Endothelial cell of umbilical vein (primary cell): ENCODE measurements around the gene HOXA3. TPM values are rescaled to one million over a fixed set of nuclear protein-coding genes. Genes with fewer than 3 reads are reported as not detected.

Source experiments
- BruUV-seq: library from RNA; stranded (reverse); fragments of 400-500 nt; replicated peaks from 2 replicates; lab custom pipeline; 2021; lab: Mats Ljungman, UMichigan
- CTCF ChIA-PET: fragments of 300-600, 350-600 bp; sonication (Branson Sonifier 250); formaldehyde crosslinking; loops from one replicate; lab custom pipeline; 2021; ENCODE audit warnings: antibody characterized with exemption, inconsistent platforms; lab: Charles Lee
- POLR2A ChIA-PET: fragments of 300-600, 350-600 bp; sonication (Branson Sonifier 250); formaldehyde crosslinking; loops from one replicate; lab custom pipeline; 2021; ENCODE audit warnings: antibody characterized with exemption, inconsistent platforms; lab: Charles Lee
- DNase-seq: peaks from one replicate; pipeline ENCODE4 v3.0.0-alpha.2; 2011; ENCODE audit warnings: low read depth, low spot score
- FAIRE-seq: peaks from 2 replicates; lab custom pipeline; 2011; peaks lifted over from hg19 to GRCh38; lab: Jason Lieb, UNC
- H2AFZ ChIP-seq: 2 replicates; pipeline ENCODE4 v1.6.0; 2012; ENCODE audit warnings: low read depth, low read length, control low read depth, inconsistent platforms
- H3K27ac ChIP-seq: 2 replicates; pipeline ENCODE4 v1.5.1; 2011; ENCODE audit warnings: low read depth, mild to moderate bottlenecking, control low read depth, low read length, moderate library complexity; ENCODE audit not compliant: insufficient read depth
- H3K27me3 ChIP-seq, 2 experiments: 2 replicates each; pipeline versions ENCODE4 v1.6.0 to v1.6.1; 2011; ENCODE audit warnings: low read length in 2 of 2, mixed read lengths in 1 of 2; ENCODE audit not compliant: control insufficient read depth in 2 of 2, insufficient read depth in 2 of 2
- H3K36me3 ChIP-seq, 2 experiments: 2 replicates in 1 of 2; 3 replicates in 1 of 2; pipeline ENCODE4 v1.5.1; 2011; ENCODE audit warnings: low read length in 2 of 2, mild to moderate bottlenecking in 1 of 2, moderate library complexity in 1 of 2; ENCODE audit not compliant: control insufficient read depth in 2 of 2, insufficient read depth in 2 of 2; ENCODE audit errors: extremely low read depth in 1 of 2
- H3K4me1 ChIP-seq: 3 replicates; pipeline ENCODE4 v1.5.1; 2011; ENCODE audit warnings: mild to moderate bottlenecking, low read length; ENCODE audit not compliant: control insufficient read depth, insufficient read depth; ENCODE audit errors: extremely low read depth
- H3K4me2 ChIP-seq: 2 replicates; pipeline ENCODE4 v1.6.1; 2011; ENCODE audit warnings: low read length, control low read depth, mixed read lengths; ENCODE audit not compliant: insufficient read depth
- H3K4me3 ChIP-seq, 3 experiments: fragments of 200-600 bp in 1 of 3; sonication (generic), shearing (Covaris generic) in 1 of 3; replicated peaks in 1 of 3; 2 replicates each; pipeline ENCODE4 v1.5.1; 2011 to 2016; ENCODE audit warnings: control low read depth in 3 of 3, low read length in 3 of 3, mild to moderate bottlenecking in 2 of 3, inconsistent platforms in 1 of 3, low read depth in 1 of 3, moderate library complexity in 1 of 3; ENCODE audit not compliant: insufficient read depth in 1 of 3
- H3K79me2 ChIP-seq: 2 replicates; pipeline ENCODE4 v1.6.0; 2012; ENCODE audit warnings: low read length, inconsistent platforms; ENCODE audit not compliant: control insufficient read depth, insufficient read depth
- H3K9ac ChIP-seq: replicated peaks from 2 replicates; pipeline ENCODE3; 2011; ENCODE audit warnings: low read length, control low read depth; ENCODE audit not compliant: insufficient read depth; ENCODE audit errors: extremely low read depth
- H3K9me1 ChIP-seq: replicated peaks from 3 replicates; pipeline ENCODE4 v1.6.0; 2011; ENCODE audit warnings: mild to moderate bottlenecking, low read length; ENCODE audit not compliant: control insufficient read depth, insufficient read depth; ENCODE audit errors: extremely low read depth
- H3K9me3 ChIP-seq: replicated peaks from 2 replicates; pipeline ENCODE4 v1.5.1; 2012; ENCODE audit warnings: low read length, inconsistent platforms; ENCODE audit not compliant: control insufficient read depth, insufficient read depth
- H4K20me1 ChIP-seq: replicated peaks from 2 replicates; pipeline ENCODE3; 2011; ENCODE audit warnings: mild to moderate bottlenecking, low read length; ENCODE audit not compliant: control insufficient read depth, insufficient read depth; ENCODE audit errors: extremely low read depth
- EZH2 ChIP-seq: IDR thresholded peaks from 2 replicates; pipeline ENCODE4 v1.6.1; 2012; ENCODE audit warnings: borderline replicate concordance, low read depth, mild to moderate bottlenecking, moderate library complexity, low read length, inconsistent platforms; ENCODE audit not compliant: severe bottlenecking
- FOS ChIP-seq: IDR thresholded peaks from 2 replicates; pipeline ENCODE4 v1.6.1; 2011; ENCODE audit warnings: mild to moderate bottlenecking, low read length, moderate library complexity, borderline replicate concordance; ENCODE audit not compliant: insufficient read depth
- GATA2 ChIP-seq: IDR thresholded peaks from 2 replicates; pipeline ENCODE4 v1.7.0; 2011; ENCODE audit warnings: low read depth, mild to moderate bottlenecking, moderate library complexity, mixed read lengths, low read length; ENCODE audit not compliant: insufficient read length, insufficient read depth
- JUN ChIP-seq: IDR thresholded peaks from 2 replicates; pipeline ENCODE4 v1.6.1; 2011; ENCODE audit warnings: borderline replicate concordance, low read depth; ENCODE audit not compliant: insufficient read length, insufficient read depth
- MYC ChIP-seq: IDR thresholded peaks from one replicate; pipeline ENCODE4 v1.6.1; 2011; ENCODE audit warnings: mild to moderate bottlenecking, low read depth, low read length
- POLR2A ChIP-seq: IDR thresholded peaks from 2 replicates; pipeline ENCODE4 v1.6.1; 2012; ENCODE audit warnings: low read depth, mild to moderate bottlenecking, control low read depth, low read length
- POLR2AphosphoS5 ChIP-seq: IDR thresholded peaks from 2 replicates; pipeline ENCODE4 v1.6.1; 2012; ENCODE audit warnings: low read depth, mild to moderate bottlenecking, control low read depth, low read length, moderate library complexity; ENCODE audit not compliant: insufficient read depth
- dilution Hi-C: fragments of 300-500 bp; cut with MboI; formaldehyde crosslinking; loops from one replicate; pipeline ENCODE4 v1.15.0; 2019; ENCODE audit warnings: low sequenced_read_pairs; ENCODE audit not compliant: extremely low pct_ligation_motif_present
- intact Hi-C: fragments of 100-400 bp; cut with micrococcal nuclease; formaldehyde crosslinking; loops from one replicate; pipeline ENCODE4 v1.10.0; 2022
- polyA plus RNA-seq, 4 experiments: library from polyadenylated mRNA; depleted of rRNA in 3 of 4; stranded (reverse) in 3 of 4; unstranded in 1 of 4; fragments of >200 nt; gene quantifications; 2 replicates each; pipeline versions ENCODE4 v1.2.1 to v1.2.3, GENCODE V29; 2011 to 2012; ENCODE audit warnings: missing spikeins in 1 of 4
- total RNA-seq: library from RNA; stranded (reverse); gene quantifications from 2 replicates; pipeline ENCODE4 v1.2.3, GENCODE V29; 2021
- TF ChIP-seq, protein P1 (sequence below): IDR thresholded peaks from 2 replicates; pipeline ENCODE4 v1.6.1; 2011; ENCODE audit not compliant: insufficient read depth, insufficient read length
- TF ChIP-seq, protein P2 (sequence below), 2 donors: IDR thresholded peaks; 1 replicate in 1 of 2; 2 replicates in 1 of 2; pipeline ENCODE4 v1.5.1; 2011; ENCODE audit warnings: low read length in 2 of 2, mild to moderate bottlenecking in 2 of 2, moderate library complexity in 2 of 2, control low read depth in 1 of 2, inconsistent platforms in 1 of 2, low read depth in 1 of 2; ENCODE audit not compliant: insufficient read depth in 1 of 2; ENCODE audit errors: extremely low read depth in 1 of 2

Gene HOXA3
- total and polyA plus RNA-seq, 2 donors (not counting 3 experiments of a cell fraction or from before 2014, with no cell fraction given) = 4.7 to 14.0 TPM

DNA sequence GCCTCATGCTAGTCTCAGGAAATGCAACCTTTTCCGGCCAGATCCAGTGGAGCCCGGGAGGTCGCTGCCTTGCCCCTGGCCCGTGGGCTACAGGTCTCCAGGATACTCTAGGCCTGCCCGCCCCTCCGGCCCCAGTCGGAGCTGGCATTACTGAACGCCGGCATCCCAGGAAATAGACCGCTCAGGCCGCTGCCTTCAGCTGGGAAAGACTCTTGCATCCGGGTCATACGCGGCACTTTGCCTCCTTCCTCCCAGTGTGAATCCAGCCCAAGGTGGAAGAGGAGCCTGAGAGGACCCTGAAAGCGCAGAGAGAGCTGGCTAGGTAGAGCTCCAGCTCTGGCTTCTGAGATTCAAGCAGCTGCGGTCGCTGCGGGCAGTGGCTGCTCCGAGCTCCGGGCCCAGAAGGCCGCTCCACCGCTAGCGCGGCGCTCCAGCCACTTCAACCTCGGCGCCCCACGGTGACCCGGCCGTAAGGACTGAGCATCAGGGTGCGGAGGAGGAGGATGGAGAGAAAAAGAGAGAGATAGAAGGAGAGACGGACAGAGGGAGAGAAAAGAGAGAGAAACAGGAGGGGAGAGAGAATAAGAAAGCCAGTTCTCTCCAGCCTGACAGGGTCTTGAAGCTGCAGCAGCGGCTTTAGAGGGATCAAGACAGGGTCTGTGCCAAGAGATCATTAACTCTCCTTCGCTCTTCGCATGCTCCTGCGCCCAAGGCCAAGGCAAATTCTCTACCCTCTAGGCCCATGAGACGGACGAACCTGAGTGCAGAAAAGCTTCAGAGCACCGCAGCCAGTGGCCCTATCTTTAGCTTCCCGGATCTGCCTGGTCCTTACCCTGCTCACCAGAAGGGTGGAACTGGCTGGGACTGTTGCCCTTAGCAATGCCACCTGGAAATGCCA is 23.5 kb upstream of the HOXA3 start:
- peak overlapping the region; percentile 98 for H3K4me2 ChIP-seq
- peak; percentile 55 for FAIRE-seq

More for the DNA sequence above, 23.5 kb upstream of the HOXA3 start:
- Histone ChIP-seq H2AFZ (no peak overlapping the region), H3K9me1 (no peaks in the 10 kb centered on the region), H3K79me2 (peaks cover 96% of the 10 kb centered on the region), H3K4me1 (peaks cover 67% of the 10 kb centered on the region), H3K9ac (peak overlapping the region; percentile 95), H3K9me3 (no peaks in the 10 kb centered on the region), H3K4me3 (peak overlapping the region in 2 of 3 experiments; percentile 34 to 94), H3K27me3 (no peaks in the 10 kb centered on the region), H3K36me3 (no peaks in the 10 kb centered on the region), H4K20me1 (no peaks in the 10 kb centered on the region), H3K27ac (peak overlapping the region; percentile 96)
- no peak for TF ChIP-seq EZH2
- TF ChIP-seq POLR2AphosphoS5 = no peak
- TF ChIP-seq GATA2 = no peak
- no peak for TF ChIP-seq MYC
- no peak for TF ChIP-seq FOS
- TF ChIP-seq, protein P1, sequence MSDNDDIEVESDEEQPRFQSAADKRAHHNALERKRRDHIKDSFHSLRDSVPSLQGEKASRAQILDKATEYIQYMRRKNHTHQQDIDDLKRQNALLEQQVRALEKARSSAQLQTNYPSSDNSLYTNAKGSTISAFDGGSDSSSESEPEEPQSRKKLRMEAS = no peak
- TF ChIP-seq, protein P2, sequence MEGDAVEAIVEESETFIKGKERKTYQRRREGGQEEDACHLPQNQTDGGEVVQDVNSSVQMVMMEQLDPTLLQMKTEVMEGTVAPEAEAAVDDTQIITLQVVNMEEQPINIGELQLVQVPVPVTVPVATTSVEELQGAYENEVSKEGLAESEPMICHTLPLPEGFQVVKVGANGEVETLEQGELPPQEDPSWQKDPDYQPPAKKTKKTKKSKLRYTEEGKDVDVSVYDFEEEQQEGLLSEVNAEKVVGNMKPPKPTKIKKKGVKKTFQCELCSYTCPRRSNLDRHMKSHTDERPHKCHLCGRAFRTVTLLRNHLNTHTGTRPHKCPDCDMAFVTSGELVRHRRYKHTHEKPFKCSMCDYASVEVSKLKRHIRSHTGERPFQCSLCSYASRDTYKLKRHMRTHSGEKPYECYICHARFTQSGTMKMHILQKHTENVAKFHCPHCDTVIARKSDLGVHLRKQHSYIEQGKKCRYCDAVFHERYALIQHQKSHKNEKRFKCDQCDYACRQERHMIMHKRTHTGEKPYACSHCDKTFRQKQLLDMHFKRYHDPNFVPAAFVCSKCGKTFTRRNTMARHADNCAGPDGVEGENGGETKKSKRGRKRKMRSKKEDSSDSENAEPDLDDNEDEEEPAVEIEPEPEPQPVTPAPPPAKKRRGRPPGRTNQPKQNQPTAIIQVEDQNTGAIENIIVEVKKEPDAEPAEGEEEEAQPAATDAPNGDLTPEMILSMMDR (IDR thresholded peaks at IDR 0.05; ENCODE audit: extremely low read depth in 1 of 2, insufficient read depth in 1 of 2, low read depth in 1 of 2, low read length in 2 of 2) = no peak
- no peak for TF ChIP-seq POLR2A
- no peak for TF ChIP-seq JUN
- dilution Hi-C loops = no loop called here
- ChIA-PET POLR2A (interaction anchor here (1.0 to 2.5 kb wide), 5 partner anchors 9 to 976 kb away, joined by 3 to 8 read pairs (median 7); partner anchors contain the start of genes HNRNPA2B1, HOXA11, HOXA3 and HOXA9), CTCF (interaction anchor here (1.2 to 8.0 kb wide), 11 partner anchors 6 to 806 kb away, joined by 4 to 86 read pairs (median 7); partner anchors contain the start of genes HOXA11, HOXA3 and HOXA5)
- BruUV-seq = no TSS peak
- intact Hi-C loops = no loop called here
- peak; percentile 71 for DNase-seq
